Liver (tissue), 3 donors: ENCODE measurements around the gene KRTAP5-11.
"Not testable (repeated sequence)": the region's sequence is repeated elsewhere in the genome, so short reads cannot be mapped to it uniquely, and the experiment has no call there.

Source experiments
- ATF3 ChIP-seq: IDR thresholded peaks from 2 replicates; pipeline ENCODE4 v1.6.1; 2016; ENCODE audit warnings: antibody characterized with exemption
- CTCF ChIP-seq: fragments of 150-350 bp; IDR thresholded peaks from 2 replicates; pipeline ENCODE4 v1.5.1; 2017; ENCODE audit warnings: improper control_type of control experiment, low read depth, low read length; ENCODE audit not compliant: missing input control
- GABPA ChIP-seq, 2 donors: IDR thresholded peaks in 1 of 2; conservative IDR thresholded peaks in 1 of 2; 2 replicates each; pipeline ENCODE4 v1.6.1; 2016; ENCODE audit warnings: antibody characterized with exemption in 2 of 2, mild to moderate bottlenecking in 1 of 2, moderate library complexity in 1 of 2
- HNF4G ChIP-seq: IDR thresholded peaks from 2 replicates; pipeline ENCODE4 v1.6.1; 2016; ENCODE audit warnings: antibody characterized with exemption
- JUND ChIP-seq, 2 donors: IDR thresholded peaks; 2 replicates each; pipeline ENCODE4 v1.6.1; 2016; ENCODE audit warnings: antibody characterized with exemption in 2 of 2
- MAX ChIP-seq: IDR thresholded peaks from 2 replicates; pipeline ENCODE4 v1.6.1; 2016; ENCODE audit warnings: antibody characterized with exemption
- NR2F2 ChIP-seq: IDR thresholded peaks from 2 replicates; pipeline ENCODE4 v1.6.1; 2016; ENCODE audit warnings: antibody characterized with exemption
- RAD21 ChIP-seq, 2 donors: IDR thresholded peaks; 2 replicates each; pipeline ENCODE4 v1.6.1; 2016; ENCODE audit warnings: antibody characterized with exemption in 2 of 2, mild to moderate bottlenecking in 2 of 2
- REST ChIP-seq: IDR thresholded peaks from 2 replicates; pipeline ENCODE4 v1.6.1; 2016; ENCODE audit warnings: antibody characterized with exemption, mild to moderate bottlenecking
- SP1 ChIP-seq: IDR thresholded peaks from 2 replicates; pipeline ENCODE4 v1.6.1; 2018; ENCODE audit warnings: antibody characterized with exemption, mild to moderate bottlenecking
- TAF1 ChIP-seq: conservative IDR thresholded peaks from 2 replicates; pipeline ENCODE4 v1.6.1; 2016; ENCODE audit warnings: antibody characterized with exemption, mild to moderate bottlenecking
- YY1 ChIP-seq: IDR thresholded peaks from 2 replicates; pipeline ENCODE4 v1.6.1; 2016; ENCODE audit warnings: antibody characterized with exemption, mild to moderate bottlenecking
- ZBTB33 ChIP-seq: IDR thresholded peaks from 2 replicates; pipeline ENCODE4 v1.6.1; 2016; ENCODE audit warnings: antibody characterized with exemption
- donor health status: healthy.
- donor health status: healthy.

GRCh38 chr11:71603221-71603620 lies 20.5 kb upstream of the KRTAP5-11 start:
- TF ChIP-seq CTCF; REST; ZBTB33; JUND (IDR thresholded peaks at IDR 0.05); HNF4G; GABPA (IDR thresholded peaks at IDR 0.05 in 1 of 2, conservative IDR thresholded peaks at IDR 0.05 in 1 of 2); RAD21 (IDR thresholded peaks at IDR 0.05); SP1; YY1; MAX; TAF1; NR2F2; ATF3: not testable (repeated sequence)
